ENCODE data around the gene MS4A4A. TPM values are rescaled to one million over a fixed set of nuclear protein-coding genes. Genes with fewer than 3 reads are reported as not detected.

The MS4A4A gene
- total and polyA plus RNA-seq, 2 of the 8 experiments (the other 6 are each of a cell fraction or from before 2014, with no cell fraction given) = not detected

- Histone ChIP-seq H3K56ac (replicated peaks; ENCODE audit: insufficient read length, low read depth, low read length) (no peak overlapping the region), H3K36me3 (ENCODE audit: control insufficient read depth in 2 of 4, insufficient read depth in 4 of 4, low read length in 3 of 4) (no peaks in the 10 kb centered on the region)
- POLR2A ChIA-PET (ENCODE audit: partially characterized antibody) = no interaction called here
Observed at GRCh38 chr11:60230681-60231080, 49.8 kb upstream of the MS4A4A start.

More at GRCh38 chr11:60230681-60231080, 49.8 kb upstream of the MS4A4A start:
- no peak overlapping the region for H2BK15ac ChIP-seq (ENCODE audit: low read length)
- no peaks in the 10 kb centered on the region for H3K23me2 ChIP-seq (ENCODE audit: low read depth, low read length)
- H2BK120ac ChIP-seq (replicated peaks; ENCODE audit: low read depth, low read length) = no peak overlapping the region
- no peak overlapping the region for H2AFZ ChIP-seq (ENCODE audit: low read length)
- no peak overlapping the region for H3K9ac ChIP-seq (replicated peaks in 1 of 4; ENCODE audit: extremely low read depth in 1 of 4, low read depth in 3 of 4, low read length in 3 of 4)
- H3K79me2 ChIP-seq (ENCODE audit: control insufficient read depth in 1 of 2, insufficient read depth in 2 of 2, low read length in 2 of 2) = no peaks in the 10 kb centered on the region
- no peak overlapping the region for H3K4me2 ChIP-seq (ENCODE audit: insufficient read depth in 1 of 2, low read depth in 2 of 2, low read length in 2 of 2)
- H3K9me3 ChIP-seq (ENCODE audit: insufficient read depth in 2 of 2, low read depth in 1 of 2, low read length in 1 of 2) = no peaks in the 10 kb centered on the region
- H3K4me1 ChIP-seq (replicated peaks in 1 of 4; ENCODE audit: control insufficient read depth in 3 of 4, insufficient read depth in 4 of 4, low read length in 3 of 4) = no peaks in the 10 kb centered on the region
- H3K27ac ChIP-seq (ENCODE audit: low read depth, low read length) = no peak overlapping the region
- H4K91ac ChIP-seq (replicated peaks; ENCODE audit: insufficient read length, low read length) = no peak overlapping the region
- no peak overlapping the region for H3K23ac ChIP-seq (ENCODE audit: insufficient read length)
- H3K18ac ChIP-seq (ENCODE audit: extremely low read depth, low read length) = no peak overlapping the region
- TF ChIP-seq TAF1 (IDR thresholded peaks at IDR 0.05; ENCODE audit: low read depth, low read length) = no peak
- TF ChIP-seq SP2 (IDR thresholded peaks at IDR 0.05; ENCODE audit: low read length) = no peak
- no peak for TF ChIP-seq EGR1 (IDR thresholded peaks at IDR 0.05; ENCODE audit: borderline replicate concordance, low read depth, low read length)
- TF ChIP-seq ATF3 (IDR thresholded peaks at IDR 0.05; ENCODE audit: insufficient read depth, low read depth, low read length) = no peak
- no peak for TF ChIP-seq GTF2F1 (IDR thresholded peaks at IDR 0.05; ENCODE audit: borderline replicate concordance, low read depth, low read length)
- no peak for TF ChIP-seq HDAC2 (IDR thresholded peaks at IDR 0.05; ENCODE audit: borderline replicate concordance in 1 of 2, low read depth in 2 of 2, low read length in 2 of 2)
- TF ChIP-seq ZNF274 (IDR thresholded peaks at IDR 0.05; ENCODE audit: borderline replicate concordance, extremely low read depth, low read length) = no peak
- no peak for TF ChIP-seq SUZ12 (IDR thresholded peaks at IDR 0.05; ENCODE audit: low read length)
- 78% methylated on average over 1 of the region's 1 CpG; no CpG with 5 or more reads in 1 of the 2 experiments for WGBS, 2 experiments (ENCODE audit: extremely low coverage in 1 of 2, insufficient coverage in 1 of 2, insufficient read length in 1 of 2, insufficient replicate concordance in 2 of 2, low coverage in 1 of 2, low lambda C conversion rate in 2 of 2, missing lambda C conversion rate in 1 of 2)
- H3K79me1 ChIP-seq (ENCODE audit: low read depth, low read length) = no peaks in the 10 kb centered on the region
- H4K20me1 ChIP-seq (replicated peaks in 1 of 2; ENCODE audit: control insufficient read depth in 1 of 2, insufficient read depth in 2 of 2, low read length in 2 of 2) = no peaks in the 10 kb centered on the region
- no peak overlapping the region for H3K4ac ChIP-seq (replicated peaks; ENCODE audit: insufficient read length, low read depth, low read length)
- no peak overlapping the region for H2AK5ac ChIP-seq (ENCODE audit: low read depth, low read length)
- no peak overlapping the region for H4K5ac ChIP-seq (ENCODE audit: insufficient read length, low read depth, low read length)
- CTCF ChIA-PET (ENCODE audit: partially characterized antibody) = interaction anchor here (0.6 to 0.7 kb wide), 3 partner anchors 15 to 415 kb away, joined by 3 to 4 read pairs (median 3); no protein-coding TSS in a partner anchor
- DNase-seq (ENCODE audit: low read depth in 1 of 2, low spot score in 2 of 2) = no peak
- H3K14ac ChIP-seq (ENCODE audit: insufficient read length) = no peak overlapping the region
- no peak overlapping the region for H2BK20ac ChIP-seq (ENCODE audit: low read length)
- FAIRE-seq = no peak
- H4K8ac ChIP-seq (ENCODE audit: extremely low read depth, insufficient read depth, low read length) = no peak overlapping the region
- no peak overlapping the region for H2BK5ac ChIP-seq (ENCODE audit: low read depth, low read length)
- no peak overlapping the region for H2BK12ac ChIP-seq (ENCODE audit: low read depth, low read length)
- no peaks in the 10 kb centered on the region for H3K27me3 ChIP-seq (replicated peaks in 1 of 4; ENCODE audit: control insufficient read depth in 3 of 4, extremely low read depth in 1 of 4, insufficient read depth in 3 of 4, low read length in 3 of 4)
- H3K4me3 ChIP-seq (ENCODE audit: extremely low read depth in 1 of 4, insufficient read depth in 2 of 4, low read depth in 3 of 4, low read length in 4 of 4) = no peak overlapping the region
